Posterior vena cava (tissue), 2 donors: ENCODE measurements around the gene MVB12A. TPM values are rescaled to one million over a fixed set of nuclear protein-coding genes. Genes with fewer than 3 reads are reported as not detected.
A peak's percentile ranks its signal among the peaks of the same experiment; 100 is the strongest.

Source experiments
- DNase-seq: peaks from one replicate; pipeline ENCODE4 v3.0.0-alpha.2; 2020; ENCODE audit warnings: low spot score
- intact Hi-C, 2 donors: fragments of 100-400 bp; cut with DNase I; formaldehyde crosslinking; loops; one replicate each; pipeline versions ENCODE4 v1.14.1 to v1.14.2; 2022 to 2023
- long read RNA-seq, 2 donors: library from polyadenylated mRNA; unstranded; transcript quantifications; one replicate each; pipeline ENCODE4 v2.0.0, GENCODE V29; 2020 to 2021
- total RNA-seq, 2 donors: library from RNA; stranded (reverse); fragmentation: NEBNext Ultra II Directional; extraction: Animal tissue kit (Norgen Biotek cat#: 25700); gene quantifications; one replicate each; pipeline ENCODE4 v1.2.1, GENCODE V29; 2021
- donor health status: DM: yes; HTN: yes; CAD: no.
- donor health status: DM: yes; HTN: yes; CAD: no.

MVB12A gene
- total RNA-seq, result 10 to 100 TPM; 24.4 to 30.3 TPM
- long read RNA-seq, donor 1, transcript MVB12A-201 (9 exons, 2,223 nt), result major isoform, 12 of 14 reads
- long read RNA-seq, donor 1, partial matches to known transcripts, result 0 of 14 reads
- long read RNA-seq, donor 1, other reads (novel, unspliced or antisense), result 2 of 14 reads
- long read RNA-seq, donor 2, transcript MVB12A-201 (9 exons, 2,223 nt), result major isoform, 70 of 77 reads
- long read RNA-seq, donor 2, partial matches to known transcripts, result 0 of 77 reads
- long read RNA-seq, donor 2, other reads (novel, unspliced or antisense), result 6 of 77 reads

- DNase-seq, result peak; percentile 99
Observed at GRCh38 chr19:17419621-17420474, at the start of gene MVB12A. TSS of gene MVB12A (plus strand) at chr19:17420047. CDS start at chr19:17420136, 89 bp downstream.

GRCh38 chr19:17376935-17377600, 42.8 kb upstream of the MVB12A start, which contains the start of gene PLVAP:
TSS of gene PLVAP (minus strand) at chr19:17377342. CDS start at chr19:17377288, 54 bp downstream.
- intact Hi-C loops, result no loop called here
- DNase-seq, result peak; percentile 85

More at GRCh38 chr19:17419621-17420474, at the start of gene MVB12A:
- intact Hi-C loops, result no loop called here

DNA sequence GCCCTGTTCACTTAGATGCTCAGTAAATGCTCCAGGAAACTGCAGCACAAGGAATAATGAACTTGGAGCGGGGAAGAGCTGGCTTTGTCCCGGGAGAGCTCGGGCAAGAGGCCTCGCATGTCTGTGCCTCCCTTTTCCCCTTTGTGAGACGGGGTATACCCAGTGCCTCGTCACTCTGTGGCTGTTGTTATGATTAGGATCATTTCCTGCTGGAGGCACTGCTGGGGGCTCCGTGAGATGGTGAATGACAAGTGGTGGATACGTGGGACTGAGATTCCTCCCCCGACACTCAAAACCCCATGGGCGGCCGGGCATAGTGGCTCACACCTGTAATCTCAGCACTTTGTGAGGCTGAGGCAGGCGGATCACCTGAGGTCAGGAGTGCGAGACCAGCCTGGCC, 41.6 kb upstream of the MVB12A start:
- intact Hi-C loops, result no loop called here

GRCh38 chr19:17379221-17379631, 40.6 kb upstream of the MVB12A start:
- DNase-seq, result no peak
- intact Hi-C loops, result no loop called here

More for the DNA sequence above, 41.6 kb upstream of the MVB12A start:
- DNase-seq, result no peak

DNA sequence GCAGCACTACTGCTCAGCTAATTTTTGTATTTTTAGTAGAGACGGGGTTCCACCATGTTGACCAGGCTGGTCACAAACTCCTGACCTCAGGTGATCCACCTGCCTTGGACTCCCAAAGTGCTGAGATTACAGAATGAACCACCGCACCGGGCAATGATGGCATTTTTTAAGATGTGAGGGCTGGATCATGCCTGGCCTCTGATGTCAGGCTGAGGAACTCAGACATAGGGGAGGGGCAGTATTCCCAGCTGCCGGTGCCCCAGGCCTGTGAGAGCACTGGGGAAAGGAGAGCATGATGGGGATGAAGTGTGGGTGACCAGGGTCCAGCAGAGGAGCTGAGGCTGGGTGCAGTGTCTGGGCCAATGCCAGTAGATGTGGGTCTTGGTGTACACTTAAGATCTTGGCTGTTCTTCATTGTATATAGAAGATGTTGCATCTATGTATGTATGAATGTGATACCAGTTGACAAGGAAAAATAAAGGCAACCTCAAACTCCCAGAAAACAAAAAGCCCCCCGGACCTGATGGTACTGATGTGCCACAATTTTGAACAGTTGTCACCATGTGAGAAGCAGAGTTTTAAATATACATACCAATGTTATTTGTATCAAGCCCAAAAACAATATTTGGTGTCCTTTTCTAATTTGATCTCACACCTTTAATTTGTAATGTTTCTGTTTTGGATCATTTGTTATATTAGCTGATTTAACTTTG, 39.3 kb upstream of the MVB12A start:
- no peak for DNase-seq
- intact Hi-C loops, result no loop called here

- intact Hi-C loops, result loop anchor here in 1 of 2 donors (5.0 kb wide), 1 partner anchor 94 kb away; no protein-coding TSS in a partner anchor
- DNase-seq, result peak; percentile 88
Observed at GRCh38 chr19:17385878-17386611, 33.8 kb upstream of the MVB12A start.

- no peak for DNase-seq
- intact Hi-C loops, result loop anchor here in 1 of 2 donors (2.0 to 5.0 kb wide), 2 partner anchors 42 to 97 kb away; no protein-coding TSS in a partner anchor
Observed at GRCh38 chr19:17389288-17389687, 30.6 kb upstream of the MVB12A start.

GRCh38 chr19:17389957-17390664, 29.7 kb upstream of the MVB12A start:
- intact Hi-C loops, result loop anchor here (2.0 to 5.0 kb wide), 3 partner anchors 43 to 98 kb away; no protein-coding TSS in a partner anchor
- DNase-seq, result no peak

DNA sequence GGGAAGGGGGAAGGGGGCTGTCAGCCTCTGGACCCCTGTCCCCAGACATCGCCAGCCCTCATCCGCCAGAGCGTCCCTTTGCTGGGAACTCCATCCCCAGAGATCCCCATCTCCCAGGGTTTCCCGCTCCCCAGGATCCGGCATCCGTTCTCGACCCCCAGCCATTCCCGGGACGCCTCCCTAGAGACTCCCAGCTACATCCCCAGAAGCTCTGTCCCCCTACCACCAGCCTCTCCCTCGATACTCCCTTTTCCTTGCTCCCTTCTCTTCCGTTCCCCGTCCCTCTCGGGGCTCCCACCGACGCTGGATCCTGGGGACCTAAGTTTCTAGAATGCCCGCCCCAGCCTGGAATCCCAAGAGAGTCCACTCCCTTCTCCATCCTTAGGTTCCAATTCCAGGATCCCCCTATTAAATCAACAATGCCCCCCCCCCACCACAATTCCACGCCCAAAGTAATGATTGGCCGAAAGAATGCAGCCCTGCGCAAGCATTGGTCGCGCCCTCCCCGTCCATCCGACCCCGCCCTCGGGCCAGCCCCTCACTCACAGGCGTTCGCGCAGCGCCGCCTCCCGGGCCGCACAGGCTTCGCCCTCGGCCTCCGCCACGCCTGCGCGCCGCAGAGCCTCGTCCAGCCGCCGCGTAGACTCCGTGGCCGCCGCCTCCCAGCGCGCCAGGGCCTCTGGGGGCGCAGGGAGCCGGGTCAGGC, 29.0 kb upstream of the MVB12A start:
- intact Hi-C loops, result loop anchor here in 1 of 2 donors (5.0 kb wide), 1 partner anchor 49 kb away; no protein-coding TSS in a partner anchor
- DNase-seq, result peak; percentile 97

DNA sequence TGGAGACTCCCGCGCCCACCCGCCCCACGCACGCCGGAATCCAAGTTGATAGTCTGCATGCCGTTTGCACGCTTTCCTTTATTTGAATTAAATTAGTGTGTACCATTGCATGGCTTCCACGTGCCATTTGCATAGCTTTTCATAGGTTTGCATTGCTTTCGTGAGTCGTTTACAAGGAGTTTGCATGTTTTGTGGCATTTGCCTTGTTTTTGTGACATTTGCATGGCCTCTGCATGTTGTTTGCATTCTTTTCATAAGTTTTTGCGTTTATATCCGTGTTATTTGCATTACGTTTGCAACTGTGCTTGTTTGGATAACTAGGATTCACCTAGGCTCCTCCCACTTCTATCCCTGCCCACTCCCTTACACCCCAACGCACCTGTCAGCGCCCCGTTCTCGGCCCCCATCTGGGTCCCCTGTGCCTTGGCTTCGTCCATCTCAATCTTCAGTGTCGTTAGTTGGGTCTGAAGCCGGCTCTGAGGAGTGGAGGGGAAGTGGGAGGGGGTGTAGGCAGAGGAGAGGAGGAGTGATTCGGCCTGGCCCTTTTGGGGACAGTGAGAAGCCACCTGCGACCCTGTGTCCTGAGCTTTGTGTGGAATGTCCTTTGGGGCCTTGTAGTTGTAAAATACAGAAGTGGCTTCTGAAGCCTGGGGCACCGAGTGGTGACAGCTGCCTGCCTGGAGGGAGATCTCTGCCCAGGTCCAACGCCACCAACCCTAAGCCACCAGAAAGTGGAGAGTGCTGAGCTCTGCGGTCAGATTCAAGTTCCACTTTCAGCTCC, 28.3 kb upstream of the MVB12A start:
- intact Hi-C loops, result loop anchor here in 1 of 2 donors (5.0 kb wide), 1 partner anchor 49 kb away; no protein-coding TSS in a partner anchor

GRCh38 chr19:17393002-17393401, 26.8 kb upstream of the MVB12A start:
- intact Hi-C loops, result loop anchor here in 1 of 2 donors (5.0 kb wide), 1 partner anchor 51 kb away; no protein-coding TSS in a partner anchor
- no peak for DNase-seq

More for the DNA sequence above, 28.3 kb upstream of the MVB12A start:
- no peak for DNase-seq

GRCh38 chr19:17393914-17394313, 25.9 kb upstream of the MVB12A start, which contains the start of gene CCDC194:
TSS of gene CCDC194 (minus strand) at chr19:17394196. CDS start at chr19:17394158, 38 bp downstream.
- intact Hi-C loops, result loop anchor here in 1 of 2 donors (5.0 kb wide), 1 partner anchor 52 kb away; no protein-coding TSS in a partner anchor
- DNase-seq, result no peak

DNA sequence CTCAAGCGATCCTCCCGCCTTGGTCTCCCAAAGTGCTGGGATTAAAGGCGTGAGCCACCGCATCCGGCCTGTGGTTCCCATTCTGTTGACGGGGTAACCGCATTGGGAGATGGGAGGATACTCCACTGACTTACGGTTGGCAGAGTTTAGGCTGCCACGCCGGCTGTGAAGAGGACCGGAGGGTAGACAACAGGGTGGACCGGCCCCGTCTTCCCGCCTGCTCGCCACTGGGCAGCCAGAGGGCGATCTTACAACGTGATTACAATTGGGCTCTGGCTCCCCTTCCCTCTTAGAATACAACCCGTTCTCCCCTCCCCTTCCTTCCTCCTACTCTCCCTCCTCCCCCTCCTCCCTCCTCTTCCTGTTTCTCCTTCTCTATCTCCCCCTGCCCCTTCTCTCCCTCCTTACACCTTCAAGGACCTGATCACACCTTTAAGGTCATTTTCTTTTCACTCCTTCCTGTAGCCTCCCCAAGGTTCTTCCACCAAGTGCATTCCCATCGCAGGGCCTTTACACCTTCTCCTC, 24.9 kb upstream of the MVB12A start:
- intact Hi-C loops, result loop anchor here (5.0 kb wide), 2 partner anchors 53 to 72 kb away; no protein-coding TSS in a partner anchor
- no peak for DNase-seq

DNA sequence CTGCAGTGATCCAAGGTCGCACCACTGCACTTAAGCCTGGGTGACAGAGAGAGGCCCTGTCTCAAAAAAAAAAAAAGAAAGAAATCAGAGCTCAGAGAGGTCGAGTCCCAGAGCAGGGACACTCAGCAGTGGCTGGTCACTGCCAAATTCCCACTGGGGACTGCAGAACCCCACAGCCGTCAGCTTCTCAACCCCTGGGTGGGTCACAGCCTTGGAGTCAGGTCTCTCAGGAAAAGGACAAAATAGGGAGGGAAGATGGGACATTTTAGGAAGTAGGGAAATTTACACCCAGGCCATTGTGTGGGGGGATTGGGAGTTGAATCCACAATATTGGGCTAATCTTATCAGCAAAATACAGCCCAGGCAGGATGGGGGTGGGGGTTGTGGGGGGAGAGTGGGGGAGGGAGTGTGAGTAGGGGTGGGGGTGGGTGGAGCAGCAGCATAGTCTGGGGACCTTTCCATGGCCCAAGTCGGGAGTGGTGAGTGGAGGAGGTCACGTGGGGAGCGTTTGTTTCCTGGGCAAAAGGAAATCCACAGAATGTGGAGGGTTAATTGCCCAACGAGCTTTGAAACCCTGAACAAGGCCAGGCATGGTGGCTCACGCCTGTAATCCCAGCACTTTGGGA, 20.8 kb upstream of the MVB12A start:
- intact Hi-C loops, result loop anchor here in 1 of 2 donors (5.0 kb wide), 1 partner anchor 68 kb away; no protein-coding TSS in a partner anchor
- no peak for DNase-seq

DNA sequence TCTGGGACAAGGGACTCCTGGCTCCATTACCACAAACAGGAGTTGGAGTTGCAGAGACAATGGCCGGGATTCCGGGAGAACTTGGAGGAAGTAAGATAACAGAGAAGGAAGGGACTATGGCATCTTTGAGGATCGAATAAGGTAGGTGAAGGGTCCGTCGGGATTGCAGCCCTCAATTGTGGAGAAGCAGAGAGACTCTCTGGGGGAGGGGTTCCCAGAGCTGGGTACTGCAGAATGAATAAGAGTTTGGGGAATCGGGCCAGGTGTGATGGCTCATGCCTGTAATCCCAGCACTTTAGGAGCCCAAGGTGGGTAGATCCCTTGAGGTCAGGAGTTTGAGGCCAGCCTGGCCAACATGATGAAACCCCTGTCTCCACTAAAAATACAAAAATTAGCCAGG, 18.2 kb upstream of the MVB12A start:
- no peak for DNase-seq
- intact Hi-C loops, result no loop called here
